RCC 7860 (cell line): ENCODE data around the gene RNF17.

ENCODE experiments used
- DNase-seq: peaks from one replicate; pipeline ENCODE4 v3.0.0-alpha.2; 2015; ENCODE audit warnings: low spot score
- FAIRE-seq: peaks from 2 replicates; lab custom pipeline; 2012; peaks lifted over from hg19 to GRCh38; lab: Jason Lieb, UNC

Gene RNF17

GRCh38 chr13:24854311-24854710 lies 90.3 kb downstream of the RNF17 start:
- FAIRE-seq = no peak

GRCh38 chr13:24858953-24859352 lies 95.0 kb downstream of the RNF17 start:
- no peak for FAIRE-seq

More at GRCh38 chr13:24854311-24854710, 90.3 kb downstream of the RNF17 start:
- DNase-seq = no peak

GRCh38 chr13:24860770-24861169 lies 96.8 kb downstream of the RNF17 start:
- DNase-seq (no peak), FAIRE-seq (no peak)

More at GRCh38 chr13:24858953-24859352, 95.0 kb downstream of the RNF17 start:
- DNase-seq = no peak

GRCh38 chr13:24861617-24862362 lies 97.8 kb downstream of the RNF17 start:
- FAIRE-seq (no peak), DNase-seq (no peak)

- DNase-seq = no peak
- FAIRE-seq = no peak
Measured at GRCh38 chr13:24863748-24864540, 100.0 kb downstream of the RNF17 start.

- FAIRE-seq (no peak), DNase-seq (no peak)
Measured at GRCh38 chr13:24864579-24864978, 100.6 kb downstream of the RNF17 start.

- FAIRE-seq (no peak), DNase-seq (no peak)
Measured at GRCh38 chr13:24865163-24865953, 101.4 kb downstream of the RNF17 start.

GRCh38 chr13:24866488-24866887 lies 102.5 kb downstream of the RNF17 start:
- DNase-seq (no peak), FAIRE-seq (no peak)

- DNase-seq = no peak
- no peak for FAIRE-seq
Measured at GRCh38 chr13:24868874-24869273, 104.9 kb downstream of the RNF17 start.

- DNase-seq = no peak
- FAIRE-seq = no peak
Measured at GRCh38 chr13:24870380-24870760, 106.4 kb downstream of the RNF17 start.

GRCh38 chr13:24875566-24875965 lies 111.6 kb downstream of the RNF17 start:
- DNase-seq (no peak), FAIRE-seq (no peak)

- FAIRE-seq = no peak
- no peak for DNase-seq
Measured at GRCh38 chr13:24877531-24877930, 113.6 kb downstream of the RNF17 start.

GRCh38 chr13:24878340-24878739 lies 114.4 kb downstream of the RNF17 start:
- DNase-seq (no peak), FAIRE-seq (no peak)

GRCh38 chr13:24882665-24883064 lies 118.7 kb downstream of the RNF17 start:
- FAIRE-seq = no peak
- DNase-seq = no peak

- FAIRE-seq (no peak), DNase-seq (no peak)
Measured at GRCh38 chr13:24887759-24888158, 123.8 kb downstream of the RNF17 start.

- DNase-seq (no peak), FAIRE-seq (no peak)
Measured at GRCh38 chr13:24888291-24888931, 124.4 kb downstream of the RNF17 start.

GRCh38 chr13:24890256-24890655 lies 126.3 kb downstream of the RNF17 start:
- DNase-seq (no peak), FAIRE-seq (no peak)

GRCh38 chr13:24891476-24892108 lies 127.6 kb downstream of the RNF17 start:
- FAIRE-seq (no peak), DNase-seq (no peak)

GRCh38 chr13:24892829-24893228 lies 128.9 kb downstream of the RNF17 start:
- DNase-seq (no peak), FAIRE-seq (no peak)

- no peak for DNase-seq
- no peak for FAIRE-seq
Measured at GRCh38 chr13:24893863-24894262, 129.9 kb downstream of the RNF17 start.
